ENCODE data around the gene STK32C. TPM values are rescaled to one million over a fixed set of nuclear protein-coding genes. Genes with fewer than 3 reads are reported as not detected.

STK32C gene
- total and polyA plus RNA-seq, 2 of the 4 experiments (the other 2 are of a cell fraction), result 5.0 to 8.3 TPM

GRCh38 chr10:132296666-132297443 lies 10.9 kb downstream of the STK32C start:
- Histone ChIP-seq H3K27me3 (ENCODE audit: control insufficient read depth, insufficient read depth, low read length) (peaks cover 14% of the 10 kb centered on the region; the same call in 1 of the 2 replicates), H2BK5ac (ENCODE audit: low read depth, low read length, poor library complexity, severe bottlenecking) (no peak overlapping the region), H4K8ac (ENCODE audit: low read depth in 2 of 2, low read length in 2 of 2) (no peak overlapping the region), H2AFZ (replicated peaks; ENCODE audit: low read length, poor library complexity) (no peak overlapping the region), H4K20me1 (ENCODE audit: insufficient read depth, low read length) (no peaks in the 10 kb centered on the region), H3K4me2 (ENCODE audit: low read depth, low read length) (no peak overlapping the region), H3K14ac (replicated peaks; ENCODE audit: low read depth, low read length) (no peak overlapping the region), H3K79me1 (ENCODE audit: low read depth in 1 of 2, low read length in 2 of 2) (no peaks in the 10 kb centered on the region), H3K9me1 (ENCODE audit: insufficient read depth, low read length) (no peaks in the 10 kb centered on the region), H2BK120ac (ENCODE audit: low read depth, low read length) (no peak overlapping the region), H3K18ac (ENCODE audit: low read depth, low read length) (no peak overlapping the region), H3K27ac (ENCODE audit: insufficient read depth, low read length) (no peak overlapping the region), H4K5ac (ENCODE audit: low read depth, low read length) (no peak overlapping the region), H3K4ac (ENCODE audit: low read depth, low read length) (no peak overlapping the region), H3K4me3 (ENCODE audit: insufficient read depth, low read depth, low read length) (no peak overlapping the region), H3K56ac (ENCODE audit: extremely low read depth, insufficient read depth, low read length) (no peak overlapping the region), H3K36me3 (ENCODE audit: control insufficient read depth, insufficient read depth, low read length) (no peaks in the 10 kb centered on the region), H3K9me3 (ENCODE audit: control insufficient read depth, insufficient read depth, low read length) (no peaks in the 10 kb centered on the region), H2AK5ac (ENCODE audit: low read depth, low read length) (no peak overlapping the region), H3K23ac (ENCODE audit: low read depth, low read length) (no peak overlapping the region), H3K9ac (ENCODE audit: low read depth, low read length) (no peak overlapping the region), H2AK9ac (replicated peaks; ENCODE audit: low read depth, low read length, poor library complexity) (no peak overlapping the region), H2BK20ac (ENCODE audit: low read depth, low read length) (no peak overlapping the region), H4K91ac (ENCODE audit: insufficient read depth, low read depth, low read length) (no peak overlapping the region), H3K4me1 (ENCODE audit: control insufficient read depth, insufficient read depth, low read length) (no peaks in the 10 kb centered on the region), H2BK15ac (ENCODE audit: low read depth, low read length) (no peak overlapping the region)
- in situ Hi-C loops (cut with MboI; ENCODE audit: low sequenced_read_pairs), result no loop called here
- WGBS, 2 experiments (ENCODE audit: extremely low coverage in 2 of 2, insufficient read length in 1 of 2), result 93% methylated on average over 11 of the region's 28 CpGs; no CpG with 5 or more reads in 1 of the 2 experiments
- TF ChIP-seq NFE2L2 (IDR thresholded peaks at IDR 0.05; ENCODE audit: low read depth, low read length) (no peak), USF2 (IDR thresholded peaks at IDR 0.05; ENCODE audit: low read depth, low read length) (no peak), CEBPB (IDR thresholded peaks at IDR 0.05; ENCODE audit: low read depth, low read length) (no peak), SMC3 (IDR thresholded peaks at IDR 0.05; ENCODE audit: low read depth, low read length) (no peak), RAD21 (IDR thresholded peaks at IDR 0.05; ENCODE audit: low read length) (no peak), FOS (IDR thresholded peaks at IDR 0.05; ENCODE audit: low read depth, low read length) (no peak), MXI1 (IDR thresholded peaks at IDR 0.05; ENCODE audit: borderline replicate concordance, low read depth, low read length) (no peak), BHLHE40 (IDR thresholded peaks at IDR 0.05; ENCODE audit: low read depth, low read length) (no peak), RFX5 (IDR thresholded peaks at IDR 0.05; ENCODE audit: low read depth, low read length) (no peak), MAFK (IDR thresholded peaks at IDR 0.05; ENCODE audit: low read depth, low read length) (no peak), RCOR1 (IDR thresholded peaks at IDR 0.05; ENCODE audit: insufficient replicate concordance, low read length) (no peak)
- no TSS peak for BruUV-seq (replicated peaks)
- intact Hi-C loops (cut with micrococcal nuclease), result no loop called here
- CTCF ChIA-PET, result no interaction called here
- no peak for DNase-seq
- dilution Hi-C loops (cut with HindIII; ENCODE audit: low sequenced_read_pairs, unreplicated experiment), result no loop called here
- ATAC-seq (ENCODE audit: low read depth), result no peak
- POLR2A ChIA-PET (ENCODE audit: unreplicated experiment), result no interaction called here
